PFSK-1 (cell line): ENCODE data around the gene ATP13A2.

ENCODE experiments used
- FOXP2 ChIP-seq: optimal IDR thresholded peaks from 2 replicates; pipeline ENCODE3; 2011; ENCODE audit warnings: borderline replicate concordance, control low read depth, inconsistent platforms; ENCODE audit not compliant: insufficient read depth; ENCODE audit errors: extremely low read length, extremely low read depth
- POLR2AphosphoS5 ChIP-seq: IDR thresholded peaks from 2 replicates; pipeline ENCODE4 v1.6.1; 2012; ENCODE audit warnings: low read depth, mild to moderate bottlenecking, control low read depth, low read length, moderate library complexity
- SIN3A ChIP-seq: IDR thresholded peaks from 2 replicates; pipeline ENCODE4 v1.6.1; 2012; ENCODE audit warnings: mild to moderate bottlenecking, low read length, moderate library complexity, borderline replicate concordance; ENCODE audit not compliant: insufficient read depth
- TAF1 ChIP-seq: IDR thresholded peaks from 2 replicates; pipeline ENCODE4 v1.6.1; 2012; ENCODE audit warnings: low read length, control low read depth, borderline replicate concordance; ENCODE audit not compliant: insufficient read depth
- TF ChIP-seq, protein P1 (sequence below), 2 experiments: IDR thresholded peaks; 2 replicates each; pipeline versions ENCODE4 v1.6.1 to v1.8.0; 2011 to 2012; ENCODE audit warnings: low read depth in 2 of 2, low read length in 2 of 2, control low read depth in 1 of 2, inconsistent platforms in 1 of 2, mild to moderate bottlenecking in 1 of 2, moderate library complexity in 1 of 2; ENCODE audit not compliant: insufficient read depth in 1 of 2

The ATP13A2 gene

DNA sequence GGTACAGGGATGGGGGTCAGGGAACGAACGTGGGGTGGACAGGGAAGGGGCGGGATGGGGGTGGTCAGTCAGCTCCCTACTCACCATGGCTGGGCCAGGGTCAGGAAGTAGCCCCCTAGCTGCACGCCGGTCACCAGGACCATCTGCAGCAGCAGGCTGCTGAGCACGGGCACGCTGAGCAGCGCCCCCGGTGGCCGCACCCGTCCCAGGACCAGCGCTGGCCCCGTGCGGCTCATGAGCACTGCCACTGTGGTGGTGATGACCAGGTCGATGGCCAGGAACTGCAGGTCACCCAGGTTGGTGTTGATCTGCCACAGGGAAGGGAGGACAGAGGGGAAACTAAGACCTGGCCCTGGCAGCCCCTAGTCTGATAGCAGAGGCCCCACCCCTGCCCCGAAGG, 24.8 kb downstream of the ATP13A2 start:
- TF ChIP-seq TAF1 (no peak), FOXP2 (no peak), SIN3A (no peak)

DNA sequence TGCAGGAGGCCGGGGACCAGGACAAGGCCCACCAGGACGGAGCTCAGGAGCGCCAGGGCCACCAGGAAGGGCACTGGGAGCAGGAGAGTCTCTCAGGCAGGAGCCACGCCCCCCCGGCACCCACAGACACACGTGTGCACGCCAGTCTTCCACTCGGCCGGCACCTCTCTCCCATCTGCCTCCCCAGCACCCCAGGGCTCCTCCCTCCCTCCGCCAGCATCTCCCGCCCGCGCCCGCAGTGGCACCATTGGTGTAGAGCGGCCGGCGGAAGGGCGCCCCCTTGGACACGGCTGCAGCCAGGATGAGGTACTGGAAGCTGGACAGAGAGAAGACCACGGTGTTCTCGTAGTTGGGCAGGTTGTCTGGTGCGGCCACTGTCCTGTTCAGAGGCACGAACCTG, 25.2 kb downstream of the ATP13A2 start:
- TF ChIP-seq FOXP2 (no peak), TAF1 (no peak), POLR2AphosphoS5 (no peak), SIN3A (no peak)
- TF ChIP-seq, protein P1, sequence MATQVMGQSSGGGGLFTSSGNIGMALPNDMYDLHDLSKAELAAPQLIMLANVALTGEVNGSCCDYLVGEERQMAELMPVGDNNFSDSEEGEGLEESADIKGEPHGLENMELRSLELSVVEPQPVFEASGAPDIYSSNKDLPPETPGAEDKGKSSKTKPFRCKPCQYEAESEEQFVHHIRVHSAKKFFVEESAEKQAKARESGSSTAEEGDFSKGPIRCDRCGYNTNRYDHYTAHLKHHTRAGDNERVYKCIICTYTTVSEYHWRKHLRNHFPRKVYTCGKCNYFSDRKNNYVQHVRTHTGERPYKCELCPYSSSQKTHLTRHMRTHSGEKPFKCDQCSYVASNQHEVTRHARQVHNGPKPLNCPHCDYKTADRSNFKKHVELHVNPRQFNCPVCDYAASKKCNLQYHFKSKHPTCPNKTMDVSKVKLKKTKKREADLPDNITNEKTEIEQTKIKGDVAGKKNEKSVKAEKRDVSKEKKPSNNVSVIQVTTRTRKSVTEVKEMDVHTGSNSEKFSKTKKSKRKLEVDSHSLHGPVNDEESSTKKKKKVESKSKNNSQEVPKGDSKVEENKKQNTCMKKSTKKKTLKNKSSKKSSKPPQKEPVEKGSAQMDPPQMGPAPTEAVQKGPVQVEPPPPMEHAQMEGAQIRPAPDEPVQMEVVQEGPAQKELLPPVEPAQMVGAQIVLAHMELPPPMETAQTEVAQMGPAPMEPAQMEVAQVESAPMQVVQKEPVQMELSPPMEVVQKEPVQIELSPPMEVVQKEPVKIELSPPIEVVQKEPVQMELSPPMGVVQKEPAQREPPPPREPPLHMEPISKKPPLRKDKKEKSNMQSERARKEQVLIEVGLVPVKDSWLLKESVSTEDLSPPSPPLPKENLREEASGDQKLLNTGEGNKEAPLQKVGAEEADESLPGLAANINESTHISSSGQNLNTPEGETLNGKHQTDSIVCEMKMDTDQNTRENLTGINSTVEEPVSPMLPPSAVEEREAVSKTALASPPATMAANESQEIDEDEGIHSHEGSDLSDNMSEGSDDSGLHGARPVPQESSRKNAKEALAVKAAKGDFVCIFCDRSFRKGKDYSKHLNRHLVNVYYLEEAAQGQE (IDR thresholded peaks at IDR 0.05; ENCODE audit: insufficient read depth in 1 of 2, low read depth in 2 of 2, low read length in 2 of 2): no peak

DNA sequence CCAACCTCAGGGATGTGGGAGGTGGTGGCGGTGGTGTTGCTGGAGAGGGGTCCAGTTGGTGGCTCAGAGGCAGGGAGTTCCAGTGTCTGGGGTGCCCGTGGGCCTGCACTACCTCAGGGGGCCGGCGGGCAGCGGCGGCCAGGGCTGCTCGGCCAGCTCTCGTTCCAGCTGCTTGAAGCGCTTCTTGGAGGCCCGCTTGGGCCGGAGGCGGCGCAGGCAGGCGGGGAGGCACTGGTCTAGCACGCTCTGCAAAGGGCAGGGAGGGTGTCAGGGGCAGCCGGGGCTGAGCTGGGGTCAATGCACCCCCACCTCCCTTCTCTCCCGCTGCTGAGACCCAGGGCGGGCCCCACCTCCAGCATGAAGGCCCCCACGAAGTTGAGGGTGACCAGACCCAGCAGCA, 25.6 kb downstream of the ATP13A2 start:
- TF ChIP-seq POLR2AphosphoS5 (no peak), SIN3A (no peak), FOXP2 (no peak), TAF1 (no peak)
- TF ChIP-seq, protein P1 (IDR thresholded peaks at IDR 0.05; ENCODE audit: insufficient read depth in 1 of 2, low read depth in 2 of 2, low read length in 2 of 2): no peak

DNA sequence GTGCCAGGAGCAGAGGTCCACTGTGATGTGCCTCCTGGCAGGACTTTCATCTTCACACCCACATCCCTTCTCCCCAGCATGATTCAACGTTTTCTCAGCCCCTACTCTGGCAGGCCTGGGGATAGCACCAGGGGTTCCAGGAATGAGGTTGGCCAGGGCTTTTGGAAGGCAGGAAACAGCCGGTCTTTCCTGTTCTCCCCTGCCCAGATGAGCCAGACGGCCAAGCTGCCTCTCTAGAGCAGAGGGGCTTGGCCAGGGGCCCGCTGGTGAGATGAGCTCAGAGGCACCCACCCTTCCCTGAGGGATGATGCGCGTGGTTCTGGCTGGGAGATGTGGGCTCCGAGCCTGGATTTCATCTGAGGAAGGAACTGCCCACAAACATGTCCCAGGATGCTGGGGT, 27.0 kb downstream of the ATP13A2 start:
- TF ChIP-seq POLR2AphosphoS5 (no peak), TAF1 (no peak), FOXP2 (no peak), SIN3A (no peak)
- TF ChIP-seq, protein P1 (IDR thresholded peaks at IDR 0.05; ENCODE audit: insufficient read depth in 1 of 2, low read depth in 2 of 2, low read length in 2 of 2): no peak

DNA sequence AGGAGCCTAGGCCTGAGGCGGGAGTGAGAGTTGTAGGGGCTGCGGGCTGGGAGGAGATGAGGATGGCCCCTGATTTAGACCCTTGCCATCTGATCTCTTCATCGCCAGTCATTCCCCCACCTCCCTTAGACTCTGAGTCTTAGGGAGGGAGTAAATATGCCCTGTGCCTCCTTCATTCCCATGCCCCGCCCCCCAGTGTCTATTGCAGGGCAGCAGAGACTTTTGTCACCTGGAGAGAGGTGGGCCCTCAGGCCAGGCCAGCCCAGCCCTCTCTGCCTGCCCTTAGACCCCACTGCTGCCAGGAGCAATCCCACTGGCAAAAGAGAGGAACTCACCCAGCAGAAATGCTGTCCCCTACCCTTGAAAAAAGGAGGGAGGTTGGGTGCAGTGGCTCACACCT, 28.1 kb downstream of the ATP13A2 start:
- no peak for TF ChIP-seq FOXP2

DNA sequence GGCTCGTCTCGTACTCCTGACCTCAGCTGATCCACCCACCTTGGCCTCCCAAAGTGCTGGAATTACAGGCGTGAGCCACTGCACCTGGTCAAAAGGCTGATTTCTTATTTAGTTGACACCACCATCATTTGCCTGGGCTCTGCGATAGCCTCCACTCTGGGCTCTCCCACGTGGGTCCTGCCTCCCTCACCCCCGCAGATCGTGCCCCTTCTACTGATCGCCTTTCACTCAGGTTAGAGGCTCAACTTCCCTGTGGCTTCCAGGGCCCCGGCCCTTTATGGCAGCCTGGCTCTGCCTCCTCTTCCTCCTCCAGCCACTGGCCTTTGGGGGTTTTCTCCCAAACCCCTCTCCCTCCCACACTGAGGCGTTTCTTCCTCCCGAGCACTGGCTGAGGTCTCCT, 28.8 kb downstream of the ATP13A2 start:
- TF ChIP-seq TAF1: no peak
- no peak for TF ChIP-seq FOXP2
- TF ChIP-seq, protein P1 (IDR thresholded peaks at IDR 0.05; ENCODE audit: insufficient read depth in 1 of 2, low read depth in 2 of 2, low read length in 2 of 2): no peak
- TF ChIP-seq POLR2AphosphoS5: no peak
- no peak for TF ChIP-seq SIN3A
